ENCODE results near the gene PPP4R3B.
A peak's percentile ranks its signal among the peaks of the same experiment; 100 is the strongest.
"Not testable (repeated sequence)": the region's sequence is repeated elsewhere in the genome, so short reads cannot be mapped to it uniquely, and the experiment has no call there.

Gene PPP4R3B

DNA sequence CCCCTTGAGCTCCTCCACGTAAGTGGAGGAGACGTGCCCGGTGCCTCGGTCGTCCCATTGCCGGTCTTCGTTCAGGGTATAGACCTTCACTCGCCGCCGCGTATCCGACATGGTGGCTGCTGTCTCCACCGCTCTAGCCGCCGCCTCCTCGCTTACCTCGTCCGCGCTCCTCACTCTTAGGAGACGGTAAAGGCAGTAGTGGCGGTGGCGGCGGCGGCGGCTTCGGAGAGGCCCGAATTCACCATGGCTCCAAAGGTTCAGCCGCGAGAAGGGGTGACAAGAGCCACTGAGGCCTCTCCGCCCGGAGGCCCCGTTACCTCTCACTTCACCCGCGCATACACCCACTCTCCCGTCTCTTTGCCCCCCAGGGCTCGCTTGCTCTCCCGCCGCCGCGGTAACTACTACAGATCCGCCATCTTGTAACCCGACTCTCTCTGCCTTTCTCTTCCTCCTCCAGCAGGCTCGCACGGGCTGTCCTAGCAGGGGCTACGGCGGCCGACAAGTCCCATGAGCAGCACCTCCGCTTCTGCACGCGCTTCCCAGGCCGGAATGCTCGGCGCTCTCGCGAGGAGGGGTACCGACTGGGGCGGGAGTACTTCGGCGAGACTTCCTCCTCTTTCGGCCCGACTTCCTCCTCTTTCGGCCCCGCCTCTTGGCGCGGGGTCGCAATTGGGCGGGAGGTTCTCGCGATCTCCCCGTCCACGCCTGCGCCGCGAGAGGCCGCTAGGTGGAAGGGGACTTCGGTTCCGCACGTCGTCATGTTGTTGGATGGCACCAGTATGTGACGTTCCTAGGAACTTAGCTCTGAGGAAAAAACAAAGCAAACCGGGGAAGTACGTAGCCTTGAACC is at the start of gene PPP4R3B:
Gene PPP4R3B (minus strand): TSS at position 448 of the 850 bp plus-strand sequence. CDS start 337 bp downstream, at position 111.
- peak; percentile 98 for DNase-seq

DNA sequence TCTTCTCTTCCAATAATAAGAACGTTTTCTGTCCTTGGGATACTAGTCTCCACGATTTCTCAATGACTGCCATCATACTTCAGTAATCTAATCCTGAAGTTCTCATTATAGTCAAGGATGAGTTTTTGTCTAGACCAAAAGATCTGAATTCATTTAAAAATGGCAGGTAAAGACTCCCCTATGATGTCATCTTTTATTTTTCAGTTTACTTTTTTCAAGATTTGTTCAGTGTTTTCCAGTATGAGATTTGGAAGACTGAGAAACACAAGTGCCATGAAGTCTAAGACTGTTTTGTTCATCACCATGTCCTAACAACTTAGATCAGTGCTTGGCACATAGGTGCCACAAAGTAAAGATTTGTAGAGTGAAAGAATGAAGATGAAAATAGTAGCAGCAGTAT is 35.8 kb upstream of the PPP4R3B start:
- DNase-seq = no peak

DNA sequence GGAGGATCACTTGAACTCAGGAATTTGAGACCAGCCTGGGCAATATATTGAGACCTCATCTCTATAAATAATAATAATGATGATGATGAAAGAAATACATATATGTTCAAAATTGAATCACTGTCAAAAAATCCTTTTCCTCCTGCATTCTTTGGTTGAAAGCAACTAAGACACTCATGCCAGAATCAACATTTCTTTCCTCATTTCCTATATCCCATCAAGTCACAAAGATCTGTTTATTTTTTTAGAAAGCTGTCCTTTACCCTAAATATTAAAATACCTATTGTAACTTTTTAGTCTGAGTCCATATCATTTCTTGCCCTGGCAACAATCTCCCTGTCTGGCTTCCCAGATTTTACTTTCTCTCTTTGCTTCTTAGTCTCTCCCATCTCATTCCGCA is 31.8 kb upstream of the PPP4R3B start:
- DNase-seq = no peak

DNA sequence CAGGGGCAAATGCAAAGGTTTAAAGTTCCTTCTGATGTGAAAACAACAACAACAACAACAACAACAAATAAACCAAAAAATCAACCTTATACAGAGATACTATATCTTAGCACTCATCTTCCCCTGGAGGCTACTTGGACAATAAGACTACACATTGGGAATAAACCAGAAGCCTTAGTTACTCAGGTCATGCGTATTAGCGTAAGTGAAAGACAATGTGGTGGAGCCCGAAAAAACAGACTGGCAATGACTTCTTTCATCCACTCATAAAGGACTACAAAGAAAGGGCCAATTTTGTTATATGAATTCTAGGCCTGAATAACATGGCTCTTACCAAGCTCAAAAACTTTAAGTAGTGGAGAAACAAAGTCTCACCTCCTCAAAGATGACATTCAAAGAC is 19.4 kb upstream of the PPP4R3B start:
- DNase-seq = no peak

DNA sequence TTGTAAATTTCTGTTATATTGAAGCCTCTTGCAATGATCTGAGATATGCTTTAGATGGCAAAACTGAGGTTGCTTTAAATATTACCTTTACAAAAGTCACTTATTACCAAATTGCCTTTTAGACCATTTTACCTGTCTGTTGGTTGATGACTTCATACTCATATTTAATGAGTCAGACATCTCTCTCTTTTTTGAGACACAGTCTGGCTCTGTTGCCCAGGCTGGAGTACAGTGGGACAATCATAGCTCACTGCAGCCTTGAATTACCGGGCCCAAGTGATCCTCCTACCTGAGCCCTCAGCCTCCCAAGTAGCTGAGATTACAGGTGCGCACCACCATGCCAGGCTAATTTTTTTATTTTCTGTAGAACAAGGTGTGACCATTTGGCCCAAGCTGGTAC is 11.5 kb upstream of the PPP4R3B start:
- no peak for DNase-seq

DNA sequence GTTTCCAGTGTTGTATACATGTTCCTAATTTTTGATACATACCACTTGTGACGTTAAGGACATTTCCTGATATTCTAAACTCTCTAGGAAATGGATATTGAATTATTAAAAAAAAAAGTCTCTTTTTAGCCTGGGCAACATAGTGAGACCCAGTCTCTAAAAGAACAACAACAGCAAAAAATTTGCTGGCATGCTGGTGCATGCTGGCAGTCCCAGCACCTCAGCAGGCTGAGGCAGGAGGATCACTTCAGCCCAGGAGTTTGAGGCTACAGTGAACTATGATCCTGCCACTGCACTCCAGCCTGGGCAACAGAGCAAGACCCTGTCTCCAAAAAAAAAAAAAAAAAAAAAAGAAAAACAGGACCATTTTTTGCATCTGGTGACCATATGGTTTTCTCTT is 10.5 kb upstream of the PPP4R3B start:
- DNase-seq = no peak

DNA sequence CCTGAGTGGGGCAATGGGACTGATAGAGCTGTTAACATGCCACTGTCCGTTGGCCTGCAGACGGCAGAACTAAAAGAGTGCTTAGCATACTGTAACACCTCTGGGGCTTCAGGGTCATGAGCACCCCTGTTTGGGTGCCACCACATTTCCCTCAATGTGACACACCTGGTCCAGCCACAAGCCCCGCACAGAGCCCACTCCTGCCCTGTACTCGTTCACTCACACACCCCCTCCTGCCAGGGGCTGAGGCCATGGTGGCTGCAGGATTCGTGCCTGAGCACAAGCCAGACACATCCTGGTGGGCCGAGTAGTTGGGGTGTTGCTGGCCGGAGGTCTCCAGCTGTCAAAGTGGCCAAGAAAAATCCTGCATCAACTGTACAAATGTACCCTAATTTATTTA is 4.4 kb upstream of the PPP4R3B start:
- no peak for DNase-seq

DNA sequence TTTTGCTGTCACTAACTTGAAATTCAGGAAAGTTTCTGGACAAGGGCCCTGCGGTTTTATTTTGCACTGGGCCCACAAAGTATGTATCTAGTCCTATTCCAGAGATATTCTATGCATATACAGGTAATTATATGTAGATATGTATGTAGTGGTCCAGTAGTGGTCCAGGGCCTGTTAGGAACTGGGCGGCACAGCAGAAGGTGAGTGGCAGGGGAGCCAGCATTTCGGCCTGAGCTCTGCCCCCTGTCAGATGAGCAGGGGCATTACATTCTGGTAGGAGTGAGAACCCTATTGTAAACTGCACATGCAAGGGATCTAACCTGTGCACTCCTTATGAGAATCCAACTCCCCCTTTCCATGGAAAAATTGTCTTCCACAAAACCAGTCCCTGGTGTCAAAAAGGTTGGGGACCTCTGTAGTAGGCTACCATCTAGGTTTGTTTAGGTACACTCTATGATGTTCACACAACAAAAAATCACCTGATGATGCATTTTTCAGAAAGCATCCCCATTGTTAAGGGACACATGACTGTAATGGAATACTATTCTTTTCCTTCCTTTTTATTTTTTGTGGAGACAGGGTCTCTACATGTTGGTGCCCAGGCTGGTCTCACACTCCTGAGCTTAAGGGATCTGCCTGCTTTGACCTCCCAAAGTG is 2.8 kb upstream of the PPP4R3B start:
- DNase-seq = no peak

DNA sequence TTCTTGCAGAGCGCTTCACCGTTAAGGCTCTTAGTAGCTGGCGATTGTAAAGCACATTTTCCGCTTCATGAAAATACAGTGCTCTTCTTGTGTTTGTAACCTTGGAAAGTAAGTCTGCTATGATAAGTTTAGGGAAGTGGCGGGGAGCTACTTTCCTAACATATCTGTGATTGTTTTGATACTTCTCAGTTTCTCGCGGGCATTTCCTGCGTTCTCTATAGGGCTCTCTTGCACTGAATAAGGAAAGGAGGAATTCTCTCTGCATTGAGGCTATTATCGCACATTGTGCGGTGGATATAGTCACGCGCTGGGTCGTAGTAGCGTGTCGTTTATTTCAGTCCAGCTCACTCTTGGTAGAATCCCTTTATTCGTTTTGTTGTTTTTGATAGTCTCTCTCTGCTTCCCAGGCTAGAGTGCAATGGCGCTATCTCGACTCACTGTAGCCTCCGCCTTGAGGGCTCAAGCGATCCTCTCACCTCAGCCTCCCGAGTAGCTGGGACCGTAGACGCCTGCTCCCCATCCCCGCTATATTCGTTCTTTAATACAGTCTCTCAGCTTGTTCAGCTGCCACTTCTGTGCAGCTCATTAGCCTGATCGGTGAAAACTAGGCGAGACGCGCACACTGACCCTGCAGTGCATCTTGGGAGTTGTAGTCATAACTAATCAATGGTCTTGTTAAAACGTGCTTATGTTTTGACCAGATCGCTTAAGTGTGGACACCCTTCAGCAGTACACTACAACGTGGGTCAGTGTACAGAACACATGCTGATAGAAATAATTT is 1.0 kb upstream of the PPP4R3B start:
- peak; percentile 59 for DNase-seq

DNA sequence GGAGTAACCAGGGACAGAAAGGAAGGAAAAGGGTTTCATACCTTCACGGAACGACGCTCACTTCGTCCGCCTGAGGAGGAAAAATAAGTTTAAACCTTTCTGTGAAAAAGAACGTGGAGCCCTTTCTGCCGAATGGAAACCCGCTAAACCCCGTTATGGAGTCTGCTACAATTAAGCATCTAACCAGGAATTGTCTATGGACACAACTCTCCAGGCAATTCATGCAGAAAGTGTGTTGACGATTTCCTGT is 528 bp upstream of the PPP4R3B start:
- no peak for DNase-seq

DNA sequence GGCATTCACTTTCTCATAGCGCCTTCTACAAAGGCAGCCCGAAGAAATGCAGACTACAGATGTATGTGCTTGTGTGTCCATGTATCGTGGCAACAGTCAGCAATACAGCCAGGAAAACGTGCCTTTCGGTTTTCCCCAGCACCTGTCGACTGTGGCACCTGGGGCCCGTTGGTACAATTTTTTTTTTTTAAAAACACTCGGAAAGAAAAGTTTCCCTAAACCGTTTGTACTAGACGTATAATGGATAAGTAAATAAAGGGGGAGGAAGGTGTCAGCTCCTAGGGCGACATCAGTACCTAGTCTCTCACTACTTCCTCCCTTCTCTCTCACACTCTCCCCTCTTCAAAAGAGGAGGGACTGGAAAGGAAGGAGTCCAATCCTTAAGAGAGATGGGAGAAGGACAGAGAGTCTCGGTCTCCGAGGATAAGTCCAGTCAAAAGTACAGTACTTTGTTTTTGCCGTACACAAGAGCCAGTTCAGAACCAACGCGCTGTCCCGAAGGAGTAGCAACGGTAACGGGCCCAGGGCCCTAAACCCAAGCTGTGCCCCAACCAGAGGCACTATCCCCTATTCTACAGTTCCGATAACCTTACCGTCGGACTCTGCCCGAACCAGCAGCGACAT is 759 bp downstream of the PPP4R3B start:
- peak; percentile 46 for DNase-seq

DNA sequence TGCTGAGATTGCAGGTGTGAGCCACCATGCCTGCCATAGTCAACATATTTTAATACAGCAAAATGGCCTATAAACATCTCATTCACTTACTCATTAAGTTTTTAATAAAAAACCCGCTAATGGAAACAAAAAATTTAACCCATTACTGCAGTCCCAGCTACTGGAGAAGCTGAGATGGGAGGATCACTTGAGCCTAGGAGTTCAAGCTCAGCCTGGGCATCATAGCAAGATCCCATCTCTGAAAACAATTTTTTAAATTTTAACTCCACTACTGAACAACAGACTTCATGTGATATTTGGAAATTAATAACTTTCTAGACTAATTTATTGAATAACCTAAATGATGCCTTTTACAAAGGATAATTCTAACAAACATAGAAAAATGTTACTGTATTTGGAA is 5.4 kb downstream of the PPP4R3B start:
- no peak for DNase-seq

DNA sequence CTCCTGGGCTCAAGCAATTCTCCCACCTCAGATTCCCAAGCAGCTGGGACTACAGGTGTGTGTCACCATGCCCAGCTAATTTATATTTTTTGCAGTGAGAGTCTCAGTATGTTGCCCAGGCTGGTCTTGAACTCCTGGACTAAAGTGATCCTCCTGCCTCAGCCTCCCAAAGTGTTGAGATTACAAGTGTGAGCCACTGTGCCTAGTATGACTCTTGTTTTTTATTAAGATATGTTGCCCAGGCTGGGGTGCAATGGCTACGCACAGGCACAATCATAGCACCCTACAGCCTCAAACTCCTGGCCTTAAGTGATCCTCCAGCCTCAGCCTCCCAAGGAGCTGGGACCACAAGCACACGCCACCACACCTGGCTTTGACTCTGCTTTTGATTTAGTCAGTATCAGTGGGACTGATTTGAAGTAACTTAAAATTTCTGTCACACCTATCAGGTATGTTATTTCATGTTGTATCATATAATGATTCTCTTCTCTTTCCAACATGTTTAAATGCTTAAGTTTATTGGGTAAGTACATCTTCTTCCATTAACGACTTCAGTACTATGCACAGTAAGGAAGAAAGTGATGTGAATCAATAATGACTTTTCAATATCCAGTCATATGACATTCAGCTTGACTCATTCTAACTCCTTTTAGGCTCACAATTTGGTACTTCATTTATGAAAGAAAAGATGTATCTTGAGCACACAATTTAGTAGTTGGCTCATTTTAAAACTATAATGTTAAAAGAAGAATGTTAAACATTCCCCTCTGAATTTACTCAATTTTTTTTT is 6.3 kb downstream of the PPP4R3B start:
- DNase-seq = no peak

DNA sequence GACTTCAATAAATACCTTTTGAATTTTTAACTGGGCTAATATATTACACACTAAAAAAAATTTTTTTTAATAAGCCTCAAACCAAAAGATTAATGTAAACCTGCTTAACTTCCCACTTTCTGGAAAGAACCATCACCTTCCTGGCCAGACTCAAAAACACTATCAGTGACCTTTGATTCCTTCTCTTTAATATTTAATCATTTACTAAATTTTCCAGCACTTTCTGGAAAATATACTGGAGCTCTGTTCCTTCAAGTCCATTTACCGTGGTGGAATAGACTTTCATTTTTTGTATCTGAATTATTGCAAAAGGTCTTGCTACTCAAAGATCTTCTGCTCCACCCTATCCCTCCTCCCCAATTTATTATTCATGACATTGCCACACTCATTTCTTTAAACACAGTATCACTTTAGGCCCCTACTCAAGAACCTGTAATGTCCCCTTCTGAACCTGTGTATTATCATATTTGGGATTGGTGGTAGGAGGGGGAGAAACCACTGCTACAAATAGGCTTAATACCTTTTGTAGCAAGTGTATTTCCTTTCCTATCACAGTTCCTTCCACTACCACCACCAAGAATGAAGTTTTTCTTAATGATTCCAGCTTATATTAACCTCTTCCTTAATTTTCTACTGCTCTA is 7.4 kb downstream of the PPP4R3B start:
- no peak for DNase-seq

DNA sequence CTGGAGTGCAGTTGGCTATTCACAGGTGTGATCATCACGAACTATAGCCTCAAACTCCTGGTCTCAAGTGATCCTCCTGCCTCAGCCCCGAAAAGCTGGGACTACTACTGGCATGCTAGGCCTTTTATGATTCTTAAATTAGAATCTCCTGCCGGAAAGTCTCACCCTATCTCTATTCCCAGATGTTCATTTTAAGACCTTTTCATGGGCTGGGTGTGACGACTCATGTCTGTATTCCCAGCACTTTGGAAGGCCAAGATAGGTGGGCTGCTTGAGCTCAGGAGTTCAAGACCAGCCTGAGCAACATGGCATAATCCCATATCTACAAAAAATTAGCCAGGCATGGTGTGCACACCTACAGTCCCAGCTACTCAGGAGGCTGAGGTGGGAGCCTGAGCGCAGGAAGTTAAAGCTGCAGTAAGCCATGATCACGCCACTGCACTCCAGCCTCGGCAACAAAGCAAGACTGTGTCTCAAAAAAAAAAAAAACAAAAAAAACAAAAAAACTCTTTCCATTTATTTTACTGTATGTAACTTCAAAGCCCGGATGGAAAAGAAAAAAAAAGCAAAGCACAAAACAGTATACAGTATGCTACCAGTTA is 8.1 kb downstream of the PPP4R3B start:
- no peak for DNase-seq

DNA sequence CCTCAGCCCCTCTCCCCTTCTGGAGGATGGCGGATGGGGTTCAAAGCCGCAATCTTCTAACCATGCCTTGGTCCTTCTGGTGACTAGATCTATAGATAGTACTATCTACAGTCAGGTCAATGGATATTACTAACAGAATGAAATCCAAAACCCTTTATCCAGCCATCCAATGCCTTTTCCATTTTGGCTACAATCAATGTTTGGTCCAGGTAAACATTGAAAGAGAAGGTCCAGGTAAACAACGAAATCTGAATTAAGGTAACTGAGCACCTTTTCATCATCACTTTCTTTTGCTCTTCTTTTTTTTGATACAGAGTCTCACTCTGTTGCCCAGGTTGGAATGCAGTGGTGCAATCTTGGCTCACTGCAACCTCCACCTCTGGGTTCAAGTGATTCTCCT is 9.7 kb downstream of the PPP4R3B start:
- no peak for DNase-seq

DNA sequence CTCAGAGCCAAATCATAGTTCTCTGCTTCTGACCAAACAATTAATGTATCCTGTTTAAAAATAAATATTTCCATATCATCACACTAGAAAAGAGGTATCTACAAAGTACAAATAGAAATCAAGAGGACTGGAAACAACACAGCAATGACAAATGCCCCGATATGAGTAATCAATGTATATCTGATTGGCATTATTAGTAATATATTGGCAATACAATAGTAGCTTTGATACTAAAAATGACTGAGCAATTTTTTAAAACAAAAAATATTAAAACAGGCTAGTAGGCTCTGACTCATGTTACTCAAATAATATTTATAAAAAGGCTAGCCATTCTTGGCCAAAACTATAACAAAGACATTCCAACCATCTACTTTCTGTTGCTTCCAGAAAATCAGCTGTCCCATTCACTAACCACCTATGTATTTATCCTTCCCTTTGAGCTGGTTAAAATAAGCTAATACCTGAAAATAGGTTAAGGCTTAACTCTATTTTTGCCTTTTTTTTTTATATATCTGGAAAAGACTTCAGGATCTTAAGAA is 13.3 kb downstream of the PPP4R3B start:
- no peak for DNase-seq

DNA sequence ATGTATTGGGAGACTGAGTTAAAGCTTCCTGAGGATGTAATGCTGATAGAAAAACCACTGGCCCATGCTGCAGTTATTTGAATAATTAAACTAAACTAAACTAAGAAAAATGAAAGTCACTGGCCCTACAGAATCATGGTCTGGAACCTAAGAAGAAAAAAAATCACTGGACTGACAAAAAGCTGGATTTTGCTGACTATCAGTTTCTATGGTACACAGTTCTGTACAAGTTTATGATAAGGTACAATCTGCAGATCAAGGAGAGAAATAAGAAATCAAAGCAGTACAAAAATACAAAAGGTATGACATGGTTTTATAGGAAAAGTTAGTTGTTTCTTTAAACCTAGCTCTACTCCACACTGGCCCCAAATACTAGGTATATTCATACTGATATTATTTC is 15.6 kb downstream of the PPP4R3B start:
- DNase-seq = no peak

DNA sequence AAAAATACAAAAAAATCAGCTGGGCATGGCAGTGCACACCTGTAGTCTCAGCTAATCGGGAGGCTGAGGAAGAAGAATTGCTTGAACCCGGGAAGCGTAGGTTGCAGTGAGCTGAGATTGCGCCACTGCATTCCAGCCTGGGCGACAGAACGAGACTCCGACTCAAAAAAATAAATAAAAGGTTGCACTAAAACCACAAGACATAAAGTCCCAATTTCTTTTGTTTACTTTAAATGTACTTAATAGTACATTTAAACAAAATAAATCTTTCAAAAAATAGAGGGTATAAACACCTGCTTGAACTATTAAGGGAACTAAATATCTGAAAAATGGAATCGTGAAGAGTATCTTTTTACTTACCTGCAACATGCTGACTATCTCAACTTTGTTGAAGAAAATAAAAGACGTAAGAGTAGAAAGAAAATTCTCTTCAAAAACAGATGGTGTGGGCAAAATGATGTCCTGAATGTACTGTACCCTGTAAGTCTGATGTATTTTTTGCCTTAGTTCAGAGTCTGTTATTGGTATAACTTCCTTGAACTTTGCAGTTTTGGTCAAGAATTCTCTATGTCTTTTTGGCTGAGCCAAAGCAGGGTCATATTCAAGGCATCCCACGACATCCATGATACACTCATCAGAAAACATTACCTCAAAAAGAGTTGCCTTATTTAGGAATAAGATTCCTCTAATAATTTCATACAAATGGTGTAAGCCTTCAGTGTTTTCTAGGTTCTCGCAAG is 19.2 kb downstream of the PPP4R3B start:
- no peak for DNase-seq

DNA sequence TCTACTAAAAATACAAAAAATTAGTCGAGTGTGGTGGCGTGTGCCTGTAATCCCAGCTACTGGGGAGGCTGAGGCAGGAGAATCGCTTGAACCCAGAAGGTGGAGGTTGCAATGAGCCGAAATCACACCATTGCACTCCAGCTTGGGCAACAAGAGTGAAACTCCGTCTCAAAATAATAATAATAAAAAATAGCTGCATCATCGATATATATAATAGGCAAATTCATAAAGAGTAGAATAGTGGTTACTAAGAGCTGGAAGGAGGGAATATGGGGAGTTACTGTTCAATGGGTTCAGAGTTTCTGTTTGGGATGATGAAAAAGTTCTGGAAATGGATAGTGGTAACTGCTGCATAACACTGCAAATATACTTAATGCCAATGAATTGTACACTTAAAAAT is 20.6 kb downstream of the PPP4R3B start:
- not testable (repeated sequence) for DNase-seq

DNA sequence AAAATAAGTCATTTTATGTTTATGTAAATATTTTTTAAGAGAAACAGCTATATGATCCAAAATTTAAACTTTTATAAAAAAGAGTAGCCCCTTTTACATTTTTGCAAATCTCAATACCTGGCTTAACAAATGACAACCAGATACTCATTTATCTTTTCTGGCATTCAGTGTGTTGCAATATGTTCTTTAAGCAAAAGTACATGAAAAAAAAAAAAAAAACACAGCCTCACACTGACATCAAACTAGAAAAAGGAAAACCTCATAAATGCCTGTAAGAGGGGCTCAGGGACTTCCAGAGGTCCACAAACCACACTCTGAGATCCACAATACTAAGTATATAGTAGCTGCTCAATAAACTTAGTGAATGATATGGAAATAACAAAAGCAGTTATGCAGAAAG is 21.9 kb downstream of the PPP4R3B start:
- DNase-seq = no peak

Data from activated T-cell treated with anti-CD3 and anti-CD28 coated beads, Interleukin-2, amount 50 U/mL, for 1 hour (primary cell).